ENCODE results near the gene PKDCC.
A peak's percentile ranks its signal among the peaks of the same experiment; 100 is the strongest.
"Not testable (repeated sequence)": the region's sequence is repeated elsewhere in the genome, so short reads cannot be mapped to it uniquely, and the experiment has no call there.

PKDCC gene

GRCh38 chr2:42065753-42066152, 17.9 kb downstream of the PKDCC start:
- DNase-seq (ENCODE audit: low read depth in 3 of 3), result not testable (repeated sequence)

GRCh38 chr2:42067001-42067400, 19.2 kb downstream of the PKDCC start:
- DNase-seq (ENCODE audit: low read depth in 3 of 3), result not testable (repeated sequence)

DNA sequence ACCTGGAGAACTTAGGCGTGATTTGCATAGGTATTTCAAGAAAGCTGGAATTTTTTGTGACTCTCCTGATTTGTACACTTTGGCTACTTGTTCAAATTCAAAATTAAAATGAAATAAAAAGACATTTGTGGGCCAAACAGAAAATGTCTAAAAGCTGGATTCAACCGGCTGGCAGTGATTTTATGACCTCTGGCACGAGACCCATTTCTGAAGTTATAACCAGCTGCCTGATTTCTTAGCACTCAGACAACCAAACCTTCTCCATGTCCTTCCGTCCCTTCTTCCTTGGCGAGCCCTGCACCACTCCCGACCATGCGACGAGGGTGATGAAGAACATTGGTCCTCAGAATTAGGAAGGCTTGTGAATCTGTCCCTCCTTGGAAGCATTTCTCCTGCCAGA, 19.7 kb downstream of the PKDCC start:
- no peak for DNase-seq (ENCODE audit: low read depth in 3 of 3)

GRCh38 chr2:42068571-42069178, 20.9 kb downstream of the PKDCC start:
- DNase-seq (ENCODE audit: low read depth in 3 of 3), result no peak

DNA sequence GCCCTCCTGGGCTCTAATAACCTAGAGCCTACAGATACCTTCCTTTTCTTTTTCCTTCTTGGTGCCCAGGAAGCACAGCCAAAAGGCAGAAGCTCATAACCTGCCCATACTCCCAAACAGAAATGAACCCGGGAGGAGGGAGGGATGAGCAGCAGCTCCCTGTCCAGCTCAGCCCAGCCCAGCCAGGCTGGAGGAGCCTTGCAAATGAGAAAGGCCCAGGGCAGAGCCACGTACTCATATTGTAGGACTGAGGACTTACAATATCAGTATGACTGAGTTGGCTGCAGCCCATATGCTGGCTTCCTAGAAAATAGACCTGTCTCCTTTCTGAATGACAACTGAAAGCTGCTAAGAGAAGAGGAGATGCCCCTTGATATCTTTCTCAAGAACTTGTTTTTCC, 21.7 kb downstream of the PKDCC start:
- DNase-seq (ENCODE audit: low read depth in 3 of 3), result no peak

GRCh38 chr2:42071791-42072190, 24.0 kb downstream of the PKDCC start:
- no peak for DNase-seq (ENCODE audit: low read depth in 3 of 3)

DNA sequence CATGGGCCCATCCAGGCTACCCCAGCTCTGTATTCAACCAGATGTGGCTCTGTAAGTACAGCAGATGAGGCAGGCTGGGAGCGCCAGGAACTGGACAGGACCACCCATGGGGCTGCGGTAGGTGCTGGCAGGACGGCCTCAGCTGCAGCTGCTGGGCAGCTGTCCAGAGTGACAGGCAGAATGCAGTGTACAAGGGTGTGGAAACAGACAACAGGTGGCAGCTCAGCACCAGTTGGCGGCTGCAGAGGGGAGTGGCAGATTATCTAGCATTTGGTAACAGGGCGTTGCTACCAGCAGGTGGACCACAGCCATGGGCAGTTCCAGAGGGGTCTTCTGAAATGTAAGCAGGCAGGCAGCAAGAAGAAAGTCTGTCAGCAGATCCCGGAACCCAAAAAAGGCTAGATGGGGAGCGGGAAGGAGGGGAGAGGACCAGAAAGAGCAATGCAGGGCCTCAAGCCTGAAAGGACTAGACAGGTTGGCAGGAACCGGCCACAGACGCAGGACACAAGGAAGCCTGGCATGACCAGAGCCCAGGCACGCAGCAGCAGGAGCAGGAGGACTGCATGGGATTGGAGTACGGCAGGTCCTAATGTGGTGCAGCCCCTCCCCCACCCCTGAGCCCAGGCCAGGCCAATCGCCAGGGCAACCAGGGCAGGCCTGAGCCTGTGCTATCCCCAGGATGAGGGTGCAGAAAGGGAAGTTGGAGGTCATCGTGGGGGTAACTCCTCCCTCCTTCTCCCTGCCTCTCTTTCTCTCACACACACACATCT, 24.7 kb downstream of the PKDCC start:
- no peak for DNase-seq (ENCODE audit: low read depth in 3 of 3)

DNA sequence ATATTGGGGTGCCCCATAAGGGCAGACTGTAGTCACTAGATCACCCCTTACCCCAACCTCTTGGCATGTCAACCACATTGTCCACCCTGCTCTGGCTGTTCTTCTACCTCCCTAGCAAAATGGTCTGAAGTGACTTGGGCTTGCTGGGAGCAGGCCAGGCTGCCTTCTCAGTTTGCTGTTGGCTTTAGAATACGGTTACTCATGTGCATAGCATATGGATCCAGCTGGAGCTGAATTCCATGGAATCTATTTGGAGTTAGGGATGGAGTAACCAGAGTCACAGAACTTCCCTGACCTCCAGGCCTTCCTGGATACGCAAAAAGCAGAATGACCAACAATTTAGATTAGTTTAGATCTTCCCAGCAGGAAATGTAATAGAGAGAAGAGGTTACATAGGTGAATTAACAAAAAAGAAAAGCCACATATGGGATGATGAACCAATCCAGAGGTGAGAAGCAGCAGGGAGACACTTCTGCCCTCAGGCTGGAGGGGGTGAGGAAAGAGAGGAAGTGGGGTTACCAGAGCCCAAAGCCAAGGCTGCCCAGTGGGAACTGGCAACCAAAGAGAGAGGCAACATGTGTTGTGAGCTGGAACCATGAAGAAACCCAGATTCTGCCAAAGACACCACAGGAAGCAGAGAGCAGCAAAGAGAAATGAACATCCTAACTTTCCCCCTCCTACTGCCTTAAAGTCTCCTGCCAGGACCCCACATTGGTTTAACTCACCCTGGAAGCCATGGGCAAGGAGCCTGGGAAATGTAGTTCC, 26.1 kb downstream of the PKDCC start:
- no peak for DNase-seq (ENCODE audit: low read depth in 3 of 3)

DNA sequence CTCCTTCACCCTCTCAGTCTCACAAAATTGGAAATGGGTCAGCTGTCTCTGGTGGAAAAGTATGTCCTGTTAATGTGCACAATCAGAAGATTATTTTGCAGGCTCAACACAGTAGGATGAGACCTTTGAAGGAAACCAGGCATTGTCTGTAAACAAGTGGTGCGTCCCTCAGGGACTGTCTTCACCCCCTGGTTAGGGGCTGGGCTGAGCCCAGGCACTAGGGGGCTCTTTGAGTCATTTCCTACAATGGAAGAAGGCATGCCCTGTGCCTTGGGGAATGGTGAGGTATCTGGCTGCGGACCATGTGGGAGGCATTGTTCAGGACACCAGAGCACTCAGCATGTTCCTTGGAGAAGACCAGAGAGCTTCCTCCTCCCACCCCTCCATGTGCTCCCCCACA, 26.8 kb downstream of the PKDCC start:
- DNase-seq (ENCODE audit: low read depth in 3 of 3), result no peak

DNA sequence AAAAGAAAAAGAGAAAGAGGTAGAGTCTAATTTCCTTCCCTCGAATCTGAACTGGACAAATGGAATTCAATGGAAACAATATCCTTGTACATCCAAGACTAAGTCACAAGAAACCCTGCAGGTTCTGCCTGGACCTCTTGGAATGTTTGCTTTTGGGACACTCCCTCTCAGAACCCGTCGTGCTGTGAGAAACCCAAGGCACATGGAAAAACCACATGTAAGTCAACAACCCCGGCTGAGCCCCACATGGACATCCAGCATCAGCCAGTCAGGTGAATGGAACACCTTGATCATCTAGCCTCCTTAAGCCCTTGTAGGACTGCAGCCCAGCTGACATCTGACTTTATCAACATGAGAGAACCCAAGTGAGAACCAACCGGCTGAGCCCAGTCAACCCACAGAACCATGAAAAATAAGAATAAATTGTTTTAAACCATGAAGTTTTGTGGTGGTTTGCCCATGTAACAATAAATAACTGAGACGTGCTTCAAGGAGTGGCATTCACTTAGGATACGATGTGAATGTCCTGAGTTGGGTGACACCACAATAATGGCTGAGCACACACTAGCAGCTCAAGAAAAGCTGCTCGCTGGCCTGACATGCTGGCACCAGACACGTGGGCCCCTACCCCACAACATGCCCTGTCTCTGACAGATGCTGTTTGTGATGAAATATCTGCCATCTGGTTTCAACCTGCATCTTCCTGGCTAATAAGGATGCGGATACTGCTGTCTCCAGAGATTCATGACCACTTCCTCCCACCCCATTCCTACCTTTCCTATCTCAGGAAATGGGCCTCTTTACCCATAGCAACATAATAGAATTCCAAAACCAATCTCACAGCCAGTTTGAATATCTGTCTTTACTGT, 28.8 kb downstream of the PKDCC start:
- DNase-seq (ENCODE audit: low read depth in 3 of 3), result no peak

GRCh38 chr2:42077343-42077742, 29.5 kb downstream of the PKDCC start:
- no peak for DNase-seq (ENCODE audit: low read depth in 3 of 3)

DNA sequence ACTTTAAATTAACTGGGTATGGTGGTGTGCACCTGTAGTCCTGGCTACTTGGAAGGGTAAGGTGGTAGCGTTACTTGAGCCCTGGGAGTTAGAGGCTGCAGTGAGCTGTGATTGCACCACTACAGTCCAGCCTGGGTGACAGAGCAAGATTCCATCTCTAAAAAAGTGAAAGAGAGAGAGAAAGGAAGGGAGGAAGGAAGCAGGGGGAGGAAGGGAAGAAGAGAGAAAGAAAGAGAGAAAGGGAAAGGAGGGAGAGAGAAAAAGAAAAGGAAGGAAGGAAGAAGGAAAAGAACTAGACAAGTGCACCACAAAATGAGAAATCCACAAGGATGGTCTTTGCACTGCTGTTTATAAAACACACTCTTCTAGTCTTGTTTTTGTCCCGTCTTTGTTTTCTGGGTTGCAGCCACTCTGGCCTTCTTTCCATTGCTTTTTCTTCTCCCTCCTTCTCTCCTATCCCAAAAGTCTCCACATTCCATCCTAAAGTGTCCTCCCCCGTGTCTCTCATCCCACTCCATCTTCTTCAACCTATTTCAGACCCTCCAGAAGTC, 32.0 kb downstream of the PKDCC start:
- no peak for DNase-seq (ENCODE audit: low read depth in 3 of 3)

GRCh38 chr2:42081151-42081550, 33.3 kb downstream of the PKDCC start:
- not testable (repeated sequence) for DNase-seq (ENCODE audit: low read depth in 3 of 3)

- no peak for DNase-seq (ENCODE audit: low read depth in 3 of 3)
Observed at GRCh38 chr2:42082016-42082415, 34.2 kb downstream of the PKDCC start.

- no peak for DNase-seq (ENCODE audit: low read depth in 3 of 3)
Observed at GRCh38 chr2:42084231-42084671, 36.4 kb downstream of the PKDCC start.

GRCh38 chr2:42085070-42085469, 37.2 kb downstream of the PKDCC start:
- not testable (repeated sequence) for DNase-seq (ENCODE audit: low read depth in 3 of 3)

- DNase-seq (ENCODE audit: low read depth in 3 of 3), result no peak
Observed at GRCh38 chr2:42085706-42086487, 38.1 kb downstream of the PKDCC start.

GRCh38 chr2:42086500-42086953, 38.7 kb downstream of the PKDCC start:
- DNase-seq (ENCODE audit: low read depth in 3 of 3), result peak in 1 of 3 experiments; percentile 9

GRCh38 chr2:42087137-42087856, 39.5 kb downstream of the PKDCC start:
- DNase-seq (ENCODE audit: low read depth in 3 of 3), result no peak

GRCh38 chr2:42087857-42088195, 40.0 kb downstream of the PKDCC start:
- no peak for DNase-seq (ENCODE audit: low read depth in 3 of 3)
